ENCODE measurements around the gene RARG.

RARG gene

DNA sequence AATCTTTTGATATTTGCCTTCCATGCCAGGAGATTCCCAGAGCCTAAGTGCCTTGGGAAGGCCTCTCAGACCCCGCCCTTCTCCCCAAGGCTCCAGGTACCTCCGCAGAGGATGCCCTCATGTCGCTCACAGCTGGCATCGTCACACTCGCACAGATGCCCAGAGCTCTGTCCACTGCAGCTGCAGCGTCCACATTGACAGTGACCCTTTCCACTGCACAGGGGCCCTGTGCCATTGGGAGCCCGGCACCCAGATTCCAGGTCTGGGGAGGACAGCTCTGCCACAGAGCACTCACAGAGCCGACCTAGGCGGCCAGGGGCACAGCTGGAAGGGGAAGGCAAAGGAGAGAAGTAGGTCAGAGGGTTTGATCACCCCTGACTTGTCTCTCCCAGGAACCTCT lies 39.0 kb downstream of the RARG start (continued):
- TF ChIP-seq, protein P1, sequence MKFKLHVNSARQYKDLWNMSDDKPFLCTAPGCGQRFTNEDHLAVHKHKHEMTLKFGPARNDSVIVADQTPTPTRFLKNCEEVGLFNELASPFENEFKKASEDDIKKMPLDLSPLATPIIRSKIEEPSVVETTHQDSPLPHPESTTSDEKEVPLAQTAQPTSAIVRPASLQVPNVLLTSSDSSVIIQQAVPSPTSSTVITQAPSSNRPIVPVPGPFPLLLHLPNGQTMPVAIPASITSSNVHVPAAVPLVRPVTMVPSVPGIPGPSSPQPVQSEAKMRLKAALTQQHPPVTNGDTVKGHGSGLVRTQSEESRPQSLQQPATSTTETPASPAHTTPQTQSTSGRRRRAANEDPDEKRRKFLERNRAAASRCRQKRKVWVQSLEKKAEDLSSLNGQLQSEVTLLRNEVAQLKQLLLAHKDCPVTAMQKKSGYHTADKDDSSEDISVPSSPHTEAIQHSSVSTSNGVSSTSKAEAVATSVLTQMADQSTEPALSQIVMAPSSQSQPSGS (tag by site-specific recombination; IDR thresholded peaks at IDR 0.05; ENCODE audit: low read depth), result no peak
- TF ChIP-seq ZNF23 (tag by site-specific recombination; IDR thresholded peaks at IDR 0.05; ENCODE audit: borderline replicate concordance) (no peak), ZNF792 (tag by site-specific recombination; IDR thresholded peaks at IDR 0.05) (no peak)

DNA sequence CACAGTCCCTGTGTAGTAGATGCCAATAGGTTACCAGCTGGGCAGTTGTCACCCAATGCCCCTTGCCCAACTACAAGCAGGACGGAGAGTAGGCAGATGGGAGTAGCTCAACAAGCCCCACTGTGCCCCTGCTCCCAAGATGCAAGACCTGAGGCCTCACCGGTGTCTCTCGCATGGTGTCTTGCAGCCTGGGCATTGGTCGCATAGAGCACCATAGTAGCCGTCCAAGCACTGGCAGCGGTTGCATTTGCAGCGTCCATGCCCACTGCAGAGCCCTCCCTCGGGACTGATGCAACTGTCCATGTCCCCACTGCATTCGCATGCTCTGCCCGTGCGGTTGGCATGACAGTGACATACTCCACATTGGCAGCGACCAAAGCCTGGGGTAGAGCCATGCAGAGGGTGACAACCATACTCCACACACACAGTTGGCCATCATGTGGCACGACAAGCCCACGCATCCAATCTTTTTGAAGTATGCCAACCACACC lies 39.4 kb downstream of the RARG start:
- Histone ChIP-seq H3K36me3 (ENCODE audit: control insufficient read depth in 2 of 2, insufficient read depth in 1 of 2, low read length in 2 of 2) (peaks cover 0 to 37% of the 10 kb centered on the region in 2 experiments; a peak in 1 of 3 replicates), H3K4me1 (ENCODE audit: control insufficient read depth, insufficient read depth, low read length) (no peaks in the 10 kb centered on the region), H3K27ac (ENCODE audit: extremely low read depth, low read depth, low read length) (no peak overlapping the region), H3K9me3 (ENCODE audit: control insufficient read depth, insufficient read depth, low read depth, low read length) (no peaks in the 10 kb centered on the region), H3K4me3 (ENCODE audit: low read depth, low read length) (no peak overlapping the region)
- CTCF ChIA-PET, result interaction anchor here (2.7 to 7.5 kb wide), 3 partner anchors 11 to 34 kb away, joined by 16 to 94 read pairs (median 35); partner anchors contain the start of genes CSAD and ZNF740
- TF ChIP-seq ZXDB (tag by site-specific recombination; IDR thresholded peaks at IDR 0.05) (no peak), ZNF155 (tag by site-specific recombination; IDR thresholded peaks at IDR 0.05) (no peak), ZNF670 (tag by site-specific recombination; IDR thresholded peaks at IDR 0.05; ENCODE audit: low read depth) (no peak), SALL2 (tag by site-specific recombination; IDR thresholded peaks at IDR 0.05; ENCODE audit: borderline replicate concordance) (no peak), ZNF391 (tag by site-specific recombination; IDR thresholded peaks at IDR 0.05; ENCODE audit: borderline replicate concordance, low read depth) (no peak), ZNF211 (tag by site-specific recombination; IDR thresholded peaks at IDR 0.05; ENCODE audit: low read depth) (no peak), ZFP3 (tag by site-specific recombination; IDR thresholded peaks at IDR 0.05; ENCODE audit: low read depth) (no peak), ZNF624 (tag by site-specific recombination; IDR thresholded peaks at IDR 0.05) (no peak), ZNF138 (tag by site-specific recombination; IDR thresholded peaks at IDR 0.05; ENCODE audit: borderline replicate concordance) (no peak), ZNF174 (tag by site-specific recombination; IDR thresholded peaks at IDR 0.05) (no peak), GLI2 (tag by site-specific recombination; IDR thresholded peaks at IDR 0.05; ENCODE audit: borderline replicate concordance, low read depth) (no peak), SP7 (tag by site-specific recombination; IDR thresholded peaks at IDR 0.05) (no peak), ZNF791 (tag by site-specific recombination; IDR thresholded peaks at IDR 0.05) (no peak), ZBTB7A (tag by site-specific recombination; IDR thresholded peaks at IDR 0.05; ENCODE audit: low read depth) (no peak), ZNF664 (tag by site-specific recombination; IDR thresholded peaks at IDR 0.05) (no peak)
- TF ChIP-seq, protein P2, sequence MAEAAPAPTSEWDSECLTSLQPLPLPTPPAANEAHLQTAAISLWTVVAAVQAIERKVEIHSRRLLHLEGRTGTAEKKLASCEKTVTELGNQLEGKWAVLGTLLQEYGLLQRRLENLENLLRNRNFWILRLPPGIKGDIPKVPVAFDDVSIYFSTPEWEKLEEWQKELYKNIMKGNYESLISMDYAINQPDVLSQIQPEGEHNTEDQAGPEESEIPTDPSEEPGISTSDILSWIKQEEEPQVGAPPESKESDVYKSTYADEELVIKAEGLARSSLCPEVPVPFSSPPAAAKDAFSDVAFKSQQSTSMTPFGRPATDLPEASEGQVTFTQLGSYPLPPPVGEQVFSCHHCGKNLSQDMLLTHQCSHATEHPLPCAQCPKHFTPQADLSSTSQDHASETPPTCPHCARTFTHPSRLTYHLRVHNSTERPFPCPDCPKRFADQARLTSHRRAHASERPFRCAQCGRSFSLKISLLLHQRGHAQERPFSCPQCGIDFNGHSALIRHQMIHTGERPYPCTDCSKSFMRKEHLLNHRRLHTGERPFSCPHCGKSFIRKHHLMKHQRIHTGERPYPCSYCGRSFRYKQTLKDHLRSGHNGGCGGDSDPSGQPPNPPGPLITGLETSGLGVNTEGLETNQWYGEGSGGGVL (tag by site-specific recombination; IDR thresholded peaks at IDR 0.05), result no peak
- TF ChIP-seq, protein P3, sequence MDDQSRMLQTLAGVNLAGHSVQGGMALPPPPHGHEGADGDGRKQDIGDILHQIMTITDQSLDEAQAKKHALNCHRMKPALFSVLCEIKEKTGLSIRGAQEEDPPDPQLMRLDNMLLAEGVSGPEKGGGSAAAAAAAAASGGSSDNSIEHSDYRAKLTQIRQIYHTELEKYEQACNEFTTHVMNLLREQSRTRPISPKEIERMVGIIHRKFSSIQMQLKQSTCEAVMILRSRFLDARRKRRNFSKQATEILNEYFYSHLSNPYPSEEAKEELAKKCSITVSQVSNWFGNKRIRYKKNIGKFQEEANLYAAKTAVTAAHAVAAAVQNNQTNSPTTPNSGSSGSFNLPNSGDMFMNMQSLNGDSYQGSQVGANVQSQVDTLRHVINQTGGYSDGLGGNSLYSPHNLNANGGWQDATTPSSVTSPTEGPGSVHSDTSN (CRISPR knock-in tag; IDR thresholded peaks at IDR 0.05), result no peak
- TF ChIP-seq, protein P4, sequence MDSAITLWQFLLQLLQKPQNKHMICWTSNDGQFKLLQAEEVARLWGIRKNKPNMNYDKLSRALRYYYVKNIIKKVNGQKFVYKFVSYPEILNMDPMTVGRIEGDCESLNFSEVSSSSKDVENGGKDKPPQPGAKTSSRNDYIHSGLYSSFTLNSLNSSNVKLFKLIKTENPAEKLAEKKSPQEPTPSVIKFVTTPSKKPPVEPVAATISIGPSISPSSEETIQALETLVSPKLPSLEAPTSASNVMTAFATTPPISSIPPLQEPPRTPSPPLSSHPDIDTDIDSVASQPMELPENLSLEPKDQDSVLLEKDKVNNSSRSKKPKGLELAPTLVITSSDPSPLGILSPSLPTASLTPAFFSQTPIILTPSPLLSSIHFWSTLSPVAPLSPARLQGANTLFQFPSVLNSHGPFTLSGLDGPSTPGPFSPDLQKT (IDR thresholded peaks at IDR 0.05; ENCODE audit: borderline replicate concordance, low read depth, low read length), result no peak
- TF ChIP-seq, protein P5, sequence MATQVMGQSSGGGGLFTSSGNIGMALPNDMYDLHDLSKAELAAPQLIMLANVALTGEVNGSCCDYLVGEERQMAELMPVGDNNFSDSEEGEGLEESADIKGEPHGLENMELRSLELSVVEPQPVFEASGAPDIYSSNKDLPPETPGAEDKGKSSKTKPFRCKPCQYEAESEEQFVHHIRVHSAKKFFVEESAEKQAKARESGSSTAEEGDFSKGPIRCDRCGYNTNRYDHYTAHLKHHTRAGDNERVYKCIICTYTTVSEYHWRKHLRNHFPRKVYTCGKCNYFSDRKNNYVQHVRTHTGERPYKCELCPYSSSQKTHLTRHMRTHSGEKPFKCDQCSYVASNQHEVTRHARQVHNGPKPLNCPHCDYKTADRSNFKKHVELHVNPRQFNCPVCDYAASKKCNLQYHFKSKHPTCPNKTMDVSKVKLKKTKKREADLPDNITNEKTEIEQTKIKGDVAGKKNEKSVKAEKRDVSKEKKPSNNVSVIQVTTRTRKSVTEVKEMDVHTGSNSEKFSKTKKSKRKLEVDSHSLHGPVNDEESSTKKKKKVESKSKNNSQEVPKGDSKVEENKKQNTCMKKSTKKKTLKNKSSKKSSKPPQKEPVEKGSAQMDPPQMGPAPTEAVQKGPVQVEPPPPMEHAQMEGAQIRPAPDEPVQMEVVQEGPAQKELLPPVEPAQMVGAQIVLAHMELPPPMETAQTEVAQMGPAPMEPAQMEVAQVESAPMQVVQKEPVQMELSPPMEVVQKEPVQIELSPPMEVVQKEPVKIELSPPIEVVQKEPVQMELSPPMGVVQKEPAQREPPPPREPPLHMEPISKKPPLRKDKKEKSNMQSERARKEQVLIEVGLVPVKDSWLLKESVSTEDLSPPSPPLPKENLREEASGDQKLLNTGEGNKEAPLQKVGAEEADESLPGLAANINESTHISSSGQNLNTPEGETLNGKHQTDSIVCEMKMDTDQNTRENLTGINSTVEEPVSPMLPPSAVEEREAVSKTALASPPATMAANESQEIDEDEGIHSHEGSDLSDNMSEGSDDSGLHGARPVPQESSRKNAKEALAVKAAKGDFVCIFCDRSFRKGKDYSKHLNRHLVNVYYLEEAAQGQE (tag by site-specific recombination; IDR thresholded peaks at IDR 0.05), result no peak
- TF ChIP-seq, protein P6, sequence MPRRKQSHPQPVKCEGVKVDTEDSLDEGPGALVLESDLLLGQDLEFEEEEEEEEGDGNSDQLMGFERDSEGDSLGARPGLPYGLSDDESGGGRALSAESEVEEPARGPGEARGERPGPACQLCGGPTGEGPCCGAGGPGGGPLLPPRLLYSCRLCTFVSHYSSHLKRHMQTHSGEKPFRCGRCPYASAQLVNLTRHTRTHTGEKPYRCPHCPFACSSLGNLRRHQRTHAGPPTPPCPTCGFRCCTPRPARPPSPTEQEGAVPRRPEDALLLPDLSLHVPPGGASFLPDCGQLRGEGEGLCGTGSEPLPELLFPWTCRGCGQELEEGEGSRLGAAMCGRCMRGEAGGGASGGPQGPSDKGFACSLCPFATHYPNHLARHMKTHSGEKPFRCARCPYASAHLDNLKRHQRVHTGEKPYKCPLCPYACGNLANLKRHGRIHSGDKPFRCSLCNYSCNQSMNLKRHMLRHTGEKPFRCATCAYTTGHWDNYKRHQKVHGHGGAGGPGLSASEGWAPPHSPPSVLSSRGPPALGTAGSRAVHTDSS (tag by site-specific recombination; IDR thresholded peaks at IDR 0.05), result no peak
- POLR2A ChIA-PET, result interaction anchor here (0.9 to 1.0 kb wide), 2 partner anchors 12 to 28 kb away, joined by 3 to 5 read pairs; partner anchors contain the start of genes CSAD and ZNF740

All from HEK293 (cell line).